ENCODE measurements around the gene NT5C3A. TPM values are rescaled to one million over a fixed set of nuclear protein-coding genes. Genes with fewer than 3 reads are reported as not detected.

The NT5C3A gene
- total and polyA plus RNA-seq, 2 of the 13 experiments (the other 11 are each of a cell fraction or from before 2014, with no cell fraction given): 16.9 to 34.0 TPM

DNA sequence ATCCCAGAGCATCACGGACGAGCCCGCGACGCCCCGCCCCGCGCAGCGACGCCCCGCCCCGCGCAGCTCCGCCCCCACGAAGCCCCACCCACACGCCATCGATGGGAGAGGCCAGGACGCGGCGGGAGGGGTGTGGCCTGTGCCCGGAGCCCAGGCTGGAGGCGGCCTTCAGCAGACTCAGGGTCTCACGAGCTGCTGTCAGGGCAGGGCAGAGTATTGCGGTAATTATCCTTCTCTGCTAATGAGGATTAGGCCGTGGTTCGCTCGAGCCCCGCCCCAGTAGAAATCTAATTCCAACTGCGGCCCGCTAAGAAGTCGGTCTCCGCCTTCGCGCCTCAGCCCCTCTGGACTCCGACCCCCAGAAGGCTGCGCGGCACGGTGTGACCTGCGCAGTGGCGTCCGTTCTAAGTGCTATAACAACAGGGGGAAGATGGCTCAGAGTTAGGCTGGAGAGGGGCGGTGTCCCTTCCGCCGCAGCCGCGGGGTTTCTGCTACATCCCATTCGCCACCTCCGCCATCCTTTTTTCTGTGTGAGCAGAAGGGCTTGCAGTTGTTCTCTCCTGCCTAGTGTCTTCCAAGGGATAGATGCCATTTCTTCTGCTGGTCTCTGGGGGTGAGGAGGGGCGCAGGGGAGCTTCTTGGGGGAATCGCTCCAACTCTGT, 337 bp upstream of the NT5C3A start (continued):
- TF ChIP-seq, protein P1, sequence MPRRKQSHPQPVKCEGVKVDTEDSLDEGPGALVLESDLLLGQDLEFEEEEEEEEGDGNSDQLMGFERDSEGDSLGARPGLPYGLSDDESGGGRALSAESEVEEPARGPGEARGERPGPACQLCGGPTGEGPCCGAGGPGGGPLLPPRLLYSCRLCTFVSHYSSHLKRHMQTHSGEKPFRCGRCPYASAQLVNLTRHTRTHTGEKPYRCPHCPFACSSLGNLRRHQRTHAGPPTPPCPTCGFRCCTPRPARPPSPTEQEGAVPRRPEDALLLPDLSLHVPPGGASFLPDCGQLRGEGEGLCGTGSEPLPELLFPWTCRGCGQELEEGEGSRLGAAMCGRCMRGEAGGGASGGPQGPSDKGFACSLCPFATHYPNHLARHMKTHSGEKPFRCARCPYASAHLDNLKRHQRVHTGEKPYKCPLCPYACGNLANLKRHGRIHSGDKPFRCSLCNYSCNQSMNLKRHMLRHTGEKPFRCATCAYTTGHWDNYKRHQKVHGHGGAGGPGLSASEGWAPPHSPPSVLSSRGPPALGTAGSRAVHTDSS (CRISPR knock-in tag; conservative IDR thresholded peaks at IDR 0.05): no peak
- TF ChIP-seq MXI1 (IDR thresholded peaks at IDR 0.05; ENCODE audit: borderline replicate concordance, low read depth, low read length) (peak; percentile 30; the same call in 1 of the 3 replicates), RCOR2 (CRISPR knock-in tag; IDR thresholded peaks at IDR 0.05) (no peak), CREM (IDR thresholded peaks at IDR 0.05) (peak; percentile 77), CREM (CRISPR knock-in tag; IDR thresholded peaks at IDR 0.05) (no peak), ELF3 (CRISPR knock-in tag; IDR thresholded peaks at IDR 0.05) (peak; percentile 11), SPEN (CRISPR knock-in tag; IDR thresholded peaks at IDR 0.05; ENCODE audit: low read depth) (peak; percentile 12; the same call in 1 of the 2 replicates), SALL2 (CRISPR knock-in tag; IDR thresholded peaks at IDR 0.05) (peak; percentile 28; the same call in 1 of the 2 replicates), ETV5 (CRISPR knock-in tag; IDR thresholded peaks at IDR 0.05; ENCODE audit: borderline replicate concordance) (peak; percentile 45; the same call in 1 of the 2 replicates), ZNF329 (CRISPR knock-in tag; IDR thresholded peaks at IDR 0.05; ENCODE audit: low read depth) (no peak; the same call in 1 of the 2 replicates), SNAPC2 (CRISPR knock-in tag; IDR thresholded peaks at IDR 0.05) (0 out of 2 replicates have a peak, but pooled peaks have one; percentile 6), CREB1 (IDR thresholded peaks at IDR 0.05) (peak; percentile 31; the same call in 1 of the 2 replicates), CREB1 (CRISPR knock-in tag; IDR thresholded peaks at IDR 0.05) (no peak), FOXM1 (CRISPR knock-in tag; IDR thresholded peaks at IDR 0.05) (no peak), MAZ (IDR thresholded peaks at IDR 0.05; ENCODE audit: borderline replicate concordance, low read depth, low read length) (no peak), MAZ (CRISPR knock-in tag; IDR thresholded peaks at IDR 0.05; ENCODE audit: low read depth) (peak; percentile 61; the same call in 1 of the 2 replicates), NCOR1 (IDR thresholded peaks at IDR 0.05; ENCODE audit: borderline replicate concordance, low read length) (peak; percentile 68; the same call in 1 of the 2 replicates), LCORL (IDR thresholded peaks at IDR 0.05) (no peak), LCORL (CRISPR knock-in tag; IDR thresholded peaks at IDR 0.05) (peak; percentile 34; the same call in 1 of the 2 replicates), ZNF432 (CRISPR knock-in tag; IDR thresholded peaks at IDR 0.05; ENCODE audit: borderline replicate concordance) (no peak), ZNF251 (CRISPR knock-in tag; IDR thresholded peaks at IDR 0.05) (peak; percentile 87; the same call in 1 of the 2 replicates), MTF2 (CRISPR knock-in tag; IDR thresholded peaks at IDR 0.05; ENCODE audit: borderline replicate concordance) (peak; percentile 72; the same call in 1 of the 2 replicates), SALL1 (CRISPR knock-in tag; IDR thresholded peaks at IDR 0.05) (peak; percentile 56; the same call in 1 of the 2 replicates), KDM2A (CRISPR knock-in tag; IDR thresholded peaks at IDR 0.05; ENCODE audit: borderline replicate concordance, low read depth) (0 out of 2 replicates have a peak, but pooled peaks have one; percentile 21), MXD4 (CRISPR knock-in tag; IDR thresholded peaks at IDR 0.05) (0 out of 2 replicates have a peak, but pooled peaks have one; percentile 1), SRY (CRISPR knock-in tag; IDR thresholded peaks at IDR 0.05) (peak; percentile 73; the same call in 1 of the 2 replicates), NPAS2 (CRISPR knock-in tag; IDR thresholded peaks at IDR 0.05; ENCODE audit: borderline replicate concordance) (no peak)
- TF ChIP-seq, protein P2, sequence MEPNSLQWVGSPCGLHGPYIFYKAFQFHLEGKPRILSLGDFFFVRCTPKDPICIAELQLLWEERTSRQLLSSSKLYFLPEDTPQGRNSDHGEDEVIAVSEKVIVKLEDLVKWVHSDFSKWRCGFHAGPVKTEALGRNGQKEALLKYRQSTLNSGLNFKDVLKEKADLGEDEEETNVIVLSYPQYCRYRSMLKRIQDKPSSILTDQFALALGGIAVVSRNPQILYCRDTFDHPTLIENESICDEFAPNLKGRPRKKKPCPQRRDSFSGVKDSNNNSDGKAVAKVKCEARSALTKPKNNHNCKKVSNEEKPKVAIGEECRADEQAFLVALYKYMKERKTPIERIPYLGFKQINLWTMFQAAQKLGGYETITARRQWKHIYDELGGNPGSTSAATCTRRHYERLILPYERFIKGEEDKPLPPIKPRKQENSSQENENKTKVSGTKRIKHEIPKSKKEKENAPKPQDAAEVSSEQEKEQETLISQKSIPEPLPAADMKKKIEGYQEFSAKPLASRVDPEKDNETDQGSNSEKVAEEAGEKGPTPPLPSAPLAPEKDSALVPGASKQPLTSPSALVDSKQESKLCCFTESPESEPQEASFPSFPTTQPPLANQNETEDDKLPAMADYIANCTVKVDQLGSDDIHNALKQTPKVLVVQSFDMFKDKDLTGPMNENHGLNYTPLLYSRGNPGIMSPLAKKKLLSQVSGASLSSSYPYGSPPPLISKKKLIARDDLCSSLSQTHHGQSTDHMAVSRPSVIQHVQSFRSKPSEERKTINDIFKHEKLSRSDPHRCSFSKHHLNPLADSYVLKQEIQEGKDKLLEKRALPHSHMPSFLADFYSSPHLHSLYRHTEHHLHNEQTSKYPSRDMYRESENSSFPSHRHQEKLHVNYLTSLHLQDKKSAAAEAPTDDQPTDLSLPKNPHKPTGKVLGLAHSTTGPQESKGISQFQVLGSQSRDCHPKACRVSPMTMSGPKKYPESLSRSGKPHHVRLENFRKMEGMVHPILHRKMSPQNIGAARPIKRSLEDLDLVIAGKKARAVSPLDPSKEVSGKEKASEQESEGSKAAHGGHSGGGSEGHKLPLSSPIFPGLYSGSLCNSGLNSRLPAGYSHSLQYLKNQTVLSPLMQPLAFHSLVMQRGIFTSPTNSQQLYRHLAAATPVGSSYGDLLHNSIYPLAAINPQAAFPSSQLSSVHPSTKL (CRISPR knock-in tag; IDR thresholded peaks at IDR 0.05): 0 out of 2 replicates have a peak, but pooled peaks have one; percentile 17

Measured in HepG2 (cell line).